PFSK-1 (cell line): ENCODE measurements around the gene MRPS15.

Source experiments
- POLR2AphosphoS5 ChIP-seq: IDR thresholded peaks from 2 replicates; pipeline ENCODE4 v1.6.1; 2012; ENCODE audit warnings: low read depth, mild to moderate bottlenecking, control low read depth, low read length, moderate library complexity
- SIN3A ChIP-seq: IDR thresholded peaks from 2 replicates; pipeline ENCODE4 v1.6.1; 2012; ENCODE audit warnings: mild to moderate bottlenecking, low read length, moderate library complexity, borderline replicate concordance; ENCODE audit not compliant: insufficient read depth
- TAF1 ChIP-seq: IDR thresholded peaks from 2 replicates; pipeline ENCODE4 v1.6.1; 2012; ENCODE audit warnings: low read length, control low read depth, borderline replicate concordance; ENCODE audit not compliant: insufficient read depth
- TF ChIP-seq, protein P1 (sequence below), 2 experiments: IDR thresholded peaks; 2 replicates each; pipeline versions ENCODE4 v1.6.1 to v1.8.0; 2011 to 2012; ENCODE audit warnings: low read depth in 2 of 2, low read length in 2 of 2, control low read depth in 1 of 2, inconsistent platforms in 1 of 2, mild to moderate bottlenecking in 1 of 2, moderate library complexity in 1 of 2; ENCODE audit not compliant: insufficient read depth in 1 of 2

DNA sequence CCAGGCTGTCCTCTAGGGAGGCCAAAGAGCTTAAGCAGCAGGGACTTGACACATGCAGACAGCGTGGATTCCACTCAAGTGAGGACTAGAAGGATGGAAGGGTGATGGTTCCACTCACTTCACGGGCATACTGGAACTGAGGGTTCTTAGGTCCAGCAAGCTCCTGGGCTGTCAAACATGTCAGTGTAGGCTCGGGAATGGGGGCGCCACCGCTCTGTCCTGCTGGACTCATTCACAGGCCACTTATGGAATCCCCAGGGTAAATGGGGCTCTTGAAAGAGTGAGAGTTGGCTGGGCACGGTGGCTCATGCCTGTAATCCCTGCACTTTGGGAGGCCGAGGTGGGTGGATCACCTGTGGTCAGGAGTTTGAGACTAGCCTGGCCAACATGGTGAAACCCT is 46.2 kb upstream of the MRPS15 start:
- TF ChIP-seq TAF1 (no peak), POLR2AphosphoS5 (no peak), SIN3A (no peak)
- TF ChIP-seq, protein P1, sequence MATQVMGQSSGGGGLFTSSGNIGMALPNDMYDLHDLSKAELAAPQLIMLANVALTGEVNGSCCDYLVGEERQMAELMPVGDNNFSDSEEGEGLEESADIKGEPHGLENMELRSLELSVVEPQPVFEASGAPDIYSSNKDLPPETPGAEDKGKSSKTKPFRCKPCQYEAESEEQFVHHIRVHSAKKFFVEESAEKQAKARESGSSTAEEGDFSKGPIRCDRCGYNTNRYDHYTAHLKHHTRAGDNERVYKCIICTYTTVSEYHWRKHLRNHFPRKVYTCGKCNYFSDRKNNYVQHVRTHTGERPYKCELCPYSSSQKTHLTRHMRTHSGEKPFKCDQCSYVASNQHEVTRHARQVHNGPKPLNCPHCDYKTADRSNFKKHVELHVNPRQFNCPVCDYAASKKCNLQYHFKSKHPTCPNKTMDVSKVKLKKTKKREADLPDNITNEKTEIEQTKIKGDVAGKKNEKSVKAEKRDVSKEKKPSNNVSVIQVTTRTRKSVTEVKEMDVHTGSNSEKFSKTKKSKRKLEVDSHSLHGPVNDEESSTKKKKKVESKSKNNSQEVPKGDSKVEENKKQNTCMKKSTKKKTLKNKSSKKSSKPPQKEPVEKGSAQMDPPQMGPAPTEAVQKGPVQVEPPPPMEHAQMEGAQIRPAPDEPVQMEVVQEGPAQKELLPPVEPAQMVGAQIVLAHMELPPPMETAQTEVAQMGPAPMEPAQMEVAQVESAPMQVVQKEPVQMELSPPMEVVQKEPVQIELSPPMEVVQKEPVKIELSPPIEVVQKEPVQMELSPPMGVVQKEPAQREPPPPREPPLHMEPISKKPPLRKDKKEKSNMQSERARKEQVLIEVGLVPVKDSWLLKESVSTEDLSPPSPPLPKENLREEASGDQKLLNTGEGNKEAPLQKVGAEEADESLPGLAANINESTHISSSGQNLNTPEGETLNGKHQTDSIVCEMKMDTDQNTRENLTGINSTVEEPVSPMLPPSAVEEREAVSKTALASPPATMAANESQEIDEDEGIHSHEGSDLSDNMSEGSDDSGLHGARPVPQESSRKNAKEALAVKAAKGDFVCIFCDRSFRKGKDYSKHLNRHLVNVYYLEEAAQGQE (IDR thresholded peaks at IDR 0.05; ENCODE audit: insufficient read depth in 1 of 2, low read depth in 2 of 2, low read length in 2 of 2) = no peak
